ENCODE results near the gene ZBTB17. TPM values are rescaled to one million over a fixed set of nuclear protein-coding genes. Genes with fewer than 3 reads are reported as not detected.
A peak's percentile ranks its signal among the peaks of the same experiment; 100 is the strongest.

Gene ZBTB17
- total and polyA plus RNA-seq, 10 of the 15 experiments (the other 5 are each of a cell fraction or from before 2014, with no cell fraction given), result 0.87 to 59.4 (median 38.7) TPM

GRCh38 chr1:16013908-16014258 lies 38.0 kb upstream of the ZBTB17 start:
- no peaks in the 10 kb centered on the region for H4K20me1 ChIP-seq (ENCODE audit: control insufficient read depth, insufficient read depth)
- BruUV-seq (replicated peaks), result no TSS peak
- H3K4me1 ChIP-seq (ENCODE audit: control insufficient read depth, insufficient read depth, low read length), result peaks cover 33% of the 10 kb centered on the region
- H3K36me3 ChIP-seq (ENCODE audit: control insufficient read depth in 2 of 2, insufficient read depth in 2 of 2, low read length in 1 of 2), result no peaks in the 10 kb centered on the region
- no peak for TF ChIP-seq JUND (IDR thresholded peaks at IDR 0.05; ENCODE audit: low read depth, low read length)
- ATAC-seq (no peak), FAIRE-seq (no peak), DNase-seq (ENCODE audit: low read depth, low spot score) (no peak)
- ChIA-PET CTCF (interaction anchor here (0.6 to 1.9 kb wide), 5 partner anchors 8 to 199 kb away, joined by 3 to 5 read pairs (median 4); partner anchors contain the start of gene CLCNKA), SMC1A (ENCODE audit: uncharacterized antibody, unreplicated experiment) (interaction anchor here (1.6 kb wide), 1 partner anchor 39 kb away, joined by 6 read pairs; no protein-coding TSS in a partner anchor), POLR2A (interaction anchor here (0.5 to 1.6 kb wide), 3 partner anchors 10 to 262 kb away, joined by 3 to 4 read pairs (median 3); no protein-coding TSS in a partner anchor), RAD21 (ENCODE audit: unreplicated experiment) (interaction anchor here (0.8 to 1.4 kb wide), 3 partner anchors 12 to 39 kb away, joined by 3 to 5 read pairs (median 3); partner anchors contain the start of gene ZBTB17)
- H3K27ac ChIP-seq (ENCODE audit: control insufficient read depth, insufficient read depth), result no peak overlapping the region
- intact Hi-C loops (cut with micrococcal nuclease; ENCODE audit: unreplicated experiment), result no loop called here
- in situ Hi-C loops (cut with MboI), result no loop called here
- 16% methylated on average over 4 of the region's 4 CpGs for WGBS (ENCODE audit: insufficient coverage, insufficient replicate concordance, low lambda C conversion rate, missing lambda C conversion rate)
- H3K79me2 ChIP-seq (ENCODE audit: control insufficient read depth, insufficient read depth, low read length), result no peaks in the 10 kb centered on the region
- no peaks in the 10 kb centered on the region for H3K9me3 ChIP-seq (replicated peaks; ENCODE audit: control insufficient read depth, insufficient read depth, low read length)
- H3K27me3 ChIP-seq (replicated peaks in 1 of 2; ENCODE audit: control insufficient read depth in 2 of 2, insufficient read depth in 2 of 2, low read length in 1 of 2), result no peaks in the 10 kb centered on the region
- H2AFZ ChIP-seq (ENCODE audit: control insufficient read depth, low read depth, low read length), result no peak overlapping the region
- peak overlapping the region; percentile 35; the same call in 1 of the 2 replicates for H3K4me2 ChIP-seq (ENCODE audit: control insufficient read depth, insufficient read depth)
- no peak overlapping the region for H3K4me3 ChIP-seq
- H3K9ac ChIP-seq (ENCODE audit: control insufficient read depth, insufficient read depth, low read length), result no peak overlapping the region

DNA sequence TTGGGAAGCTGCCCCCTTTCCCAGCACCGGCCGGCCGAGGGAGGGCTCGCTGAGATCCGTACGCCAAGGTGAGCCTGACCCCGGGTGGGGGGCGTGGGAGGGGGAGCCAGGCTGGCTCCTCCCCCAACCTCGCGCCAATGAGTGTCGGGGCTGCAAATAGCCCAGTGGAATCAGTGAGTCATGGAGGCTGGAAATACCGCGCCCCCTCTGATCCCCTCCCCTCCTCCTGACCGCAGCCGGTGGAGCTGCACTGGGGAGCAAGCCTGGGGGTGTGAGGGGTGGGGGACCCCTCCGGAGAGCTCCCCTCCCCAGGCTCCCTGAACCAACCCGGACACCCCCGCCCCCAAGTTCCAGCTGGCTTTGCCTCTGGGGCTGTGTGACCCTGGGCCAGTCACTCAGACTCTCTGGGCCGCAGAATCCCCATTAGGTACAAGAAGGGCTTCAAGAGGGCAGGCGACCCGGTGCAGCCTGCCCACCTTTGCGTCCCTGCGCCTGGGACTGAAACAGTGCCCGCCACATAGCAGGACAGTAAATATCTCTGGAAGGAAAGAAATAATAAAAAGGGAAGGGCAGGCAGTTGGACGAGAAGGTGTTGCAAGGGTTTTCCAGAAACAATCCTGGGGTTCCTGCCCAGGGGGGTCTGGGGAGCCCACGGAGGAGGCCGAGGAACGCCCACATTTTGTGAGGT lies 37.5 kb upstream of the ZBTB17 start:
- Histone ChIP-seq H3K36me3 (ENCODE audit: control insufficient read depth in 2 of 2, insufficient read depth in 2 of 2, low read length in 1 of 2) (no peaks in the 10 kb centered on the region), H3K27me3 (replicated peaks in 1 of 2; ENCODE audit: control insufficient read depth in 2 of 2, insufficient read depth in 2 of 2, low read length in 1 of 2) (no peaks in the 10 kb centered on the region), H3K9ac (ENCODE audit: control insufficient read depth, insufficient read depth, low read length) (no peak overlapping the region; the same call in 1 of the 2 replicates), H3K4me2 (ENCODE audit: control insufficient read depth, insufficient read depth) (peak overlapping the region; percentile 90), H3K79me2 (ENCODE audit: control insufficient read depth, insufficient read depth, low read length) (no peaks in the 10 kb centered on the region), H4K20me1 (ENCODE audit: control insufficient read depth, insufficient read depth) (no peaks in the 10 kb centered on the region), H3K4me3 (peak overlapping the region; percentile 63; the same call in 1 of the 2 replicates), H3K9me3 (replicated peaks; ENCODE audit: control insufficient read depth, insufficient read depth, low read length) (no peaks in the 10 kb centered on the region), H2AFZ (ENCODE audit: control insufficient read depth, low read depth, low read length) (peak overlapping the region; percentile 73; the same call in 1 of the 2 replicates), H3K4me1 (ENCODE audit: control insufficient read depth, insufficient read depth, low read length) (peaks cover 33% of the 10 kb centered on the region), H3K27ac (ENCODE audit: control insufficient read depth, insufficient read depth) (no peak overlapping the region)
- SMC1A ChIA-PET (ENCODE audit: uncharacterized antibody, unreplicated experiment), result interaction anchor here (1.3 to 4.3 kb wide), 3 partner anchors 35 to 42 kb away, joined by 3 to 17 read pairs (median 6); no protein-coding TSS in a partner anchor
- 20% methylated on average over 25 of the region's 28 CpGs for WGBS (ENCODE audit: insufficient coverage, insufficient replicate concordance, low lambda C conversion rate, missing lambda C conversion rate)
- peak; percentile 24 for DNase-seq (ENCODE audit: low read depth, low spot score)
- BruUV-seq (replicated peaks), result no TSS peak
- CTCF ChIA-PET, result interaction anchor here (0.6 to 1.9 kb wide), 5 partner anchors 8 to 198 kb away, joined by 3 to 5 read pairs (median 4); partner anchors contain the start of gene CLCNKA
- ATAC-seq, result peak; percentile 70
- RAD21 ChIA-PET (ENCODE audit: unreplicated experiment), result interaction anchor here (0.8 to 1.4 kb wide), 3 partner anchors 13 to 38 kb away, joined by 3 to 5 read pairs (median 3); partner anchors contain the start of gene ZBTB17
- POLR2A ChIA-PET, result interaction anchor here (0.8 to 1.6 kb wide), 3 partner anchors 10 to 39 kb away, joined by 3 to 4 read pairs (median 3); no protein-coding TSS in a partner anchor
- FAIRE-seq, result no peak
- in situ Hi-C loops (cut with MboI), result no loop called here
- intact Hi-C loops (cut with micrococcal nuclease; ENCODE audit: unreplicated experiment), result no loop called here
- no peak for TF ChIP-seq CREB1 (IDR thresholded peaks at IDR 0.05; ENCODE audit: low read depth)
- TF ChIP-seq BACH1 (IDR thresholded peaks at IDR 0.05; ENCODE audit: borderline replicate concordance), result peak; percentile 24; the same call in 1 of the 2 replicates
- peak; percentile 50 for TF ChIP-seq MEF2B (IDR thresholded peaks at IDR 0.05; ENCODE audit: partially characterized antibody, poor library complexity, severe bottlenecking)
- TF ChIP-seq EGR1 (IDR thresholded peaks at IDR 0.05; ENCODE audit: borderline replicate concordance in 1 of 2, low read depth in 2 of 2, low read length in 2 of 2), result peak in 1 of 2 experiments; percentile 26; a peak in 1 of 3 replicates
- no peak for TF ChIP-seq RAD51 (IDR thresholded peaks at IDR 0.05)
- TF ChIP-seq ESRRA (IDR thresholded peaks at IDR 0.05; ENCODE audit: low read length), result 0 out of 2 replicates have a peak, but pooled peaks have one; percentile 7
- TF ChIP-seq NBN (IDR thresholded peaks at IDR 0.05), result no peak
- TF ChIP-seq, protein P1, sequence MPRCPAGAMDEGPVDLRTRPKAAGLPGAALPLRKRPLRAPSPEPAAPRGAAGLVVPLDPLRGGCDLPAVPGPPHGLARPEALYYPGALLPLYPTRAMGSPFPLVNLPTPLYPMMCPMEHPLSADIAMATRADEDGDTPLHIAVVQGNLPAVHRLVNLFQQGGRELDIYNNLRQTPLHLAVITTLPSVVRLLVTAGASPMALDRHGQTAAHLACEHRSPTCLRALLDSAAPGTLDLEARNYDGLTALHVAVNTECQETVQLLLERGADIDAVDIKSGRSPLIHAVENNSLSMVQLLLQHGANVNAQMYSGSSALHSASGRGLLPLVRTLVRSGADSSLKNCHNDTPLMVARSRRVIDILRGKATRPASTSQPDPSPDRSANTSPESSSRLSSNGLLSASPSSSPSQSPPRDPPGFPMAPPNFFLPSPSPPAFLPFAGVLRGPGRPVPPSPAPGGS (IDR thresholded peaks at IDR 0.05; ENCODE audit: borderline replicate concordance, insufficient read depth, low read depth, low read length, poor library complexity, severe bottlenecking), result peak; percentile 21
- no peak for TF ChIP-seq STAT1 (conservative IDR thresholded peaks at IDR 0.05)
- no peak for TF ChIP-seq ATF3 (IDR thresholded peaks at IDR 0.05; ENCODE audit: borderline replicate concordance, extremely low read depth, low read depth, low read length)
- TF ChIP-seq CREM (IDR thresholded peaks at IDR 0.05; ENCODE audit: low read depth), result peak; percentile 37; the same call in 1 of the 2 replicates
- TF ChIP-seq EZH2 (IDR thresholded peaks at IDR 0.05; ENCODE audit: borderline replicate concordance, control insufficient read depth, low read depth, low read length), result no peak
- peak; percentile 35; the same call in 1 of the 2 replicates for TF ChIP-seq DPF2 (IDR thresholded peaks at IDR 0.05)
